Tibial nerve (tissue), 4 donors: ENCODE measurements around the gene NEGR1. TPM values are rescaled to one million over a fixed set of nuclear protein-coding genes. Genes with fewer than 3 reads are reported as not detected.

Experiments
- DNase-seq, 2 donors: peaks; one replicate each; pipeline ENCODE4 v3.0.0-alpha.2; 2019; ENCODE audit warnings: low spot score in 2 of 2
- H3K27ac ChIP-seq, 4 donors: fragments of 200-600 bp; sonication (generic) in 3 of 4; one replicate each; pipeline ENCODE4 v1.5.1; 2017 to 2019; ENCODE audit warnings: mild to moderate bottlenecking in 1 of 4
- H3K27me3 ChIP-seq, 2 donors: fragments of 200-600 bp; sonication (generic) in 1 of 2; one replicate each; pipeline versions ENCODE4 v1.5.1 to v1.6.0; 2017 to 2019
- H3K36me3 ChIP-seq, 3 donors: fragments of 200-600 bp; sonication (generic); one replicate each; pipeline ENCODE4 v1.5.1; 2018 to 2019
- H3K4me1 ChIP-seq, 4 donors: fragments of 200-600 bp; sonication (generic) in 3 of 4; one replicate each; pipeline ENCODE4 v1.5.1; 2017 to 2019
- H3K4me3 ChIP-seq, 4 donors: fragments of 200-600 bp; sonication (generic) in 3 of 4; one replicate each; pipeline ENCODE4 v1.5.1; 2017 to 2019; ENCODE audit warnings: mild to moderate bottlenecking in 1 of 4, moderate library complexity in 1 of 4
- H3K9me3 ChIP-seq, 4 donors: fragments of 200-600 bp; sonication (generic) in 3 of 4; one replicate each; pipeline ENCODE4 v1.5.1; 2017 to 2019
- EP300 ChIP-seq, 2 donors: sonication (generic); formaldehyde crosslinking; IDR thresholded peaks; one replicate each; pipeline ENCODE4 v1.6.1; 2017; ENCODE audit warnings: antibody characterized with exemption in 2 of 2, mild to moderate bottlenecking in 1 of 2
- POLR2A ChIP-seq, 2 donors: fragments of 450-650 bp; IDR thresholded peaks; one replicate each; pipeline ENCODE4 v1.6.1; 2017; ENCODE audit warnings: antibody characterized with exemption in 2 of 2, mild to moderate bottlenecking in 2 of 2, moderate library complexity in 2 of 2
- WGBS, 2 donors: methylation state at CpG; one replicate each; pipeline ENCODE4 v1.1.5; 2018; 5-methylcytosine and 5-hydroxymethylcytosine counted together
- total RNA-seq, 4 donors: library from RNA; depleted of rRNA; stranded (reverse); fragments of >200 nt; gene quantifications; one replicate each; pipeline ENCODE4 v1.1.0, GENCODE V29; 2016
- TF ChIP-seq, protein P1 (sequence below), 5 experiments: fragments of 200-600 bp in 3 of 5; fragments of 450-650 bp in 2 of 5; sonication (generic) in 3 of 5; IDR thresholded peaks; one replicate each; pipeline ENCODE4 v1.5.1; 2016 to 2019; ENCODE audit warnings: antibody characterized with exemption in 5 of 5, mild to moderate bottlenecking in 3 of 5, moderate library complexity in 2 of 5

The NEGR1 gene
- total RNA-seq, 4 donors from 2014 or later = 46.0 to 58.2 (median 52.4) TPM

- Histone ChIP-seq H3K4me1 (no peaks in the 10 kb centered on the region), H3K27ac (no peak overlapping the region), H3K4me3 (no peak overlapping the region), H3K9me3 (no peaks in the 10 kb centered on the region), H3K36me3 (no peaks in the 10 kb centered on the region), H3K27me3 (no peaks in the 10 kb centered on the region)
- TF ChIP-seq POLR2A (IDR thresholded peaks at IDR 0.05) = no peak
- no peak for TF ChIP-seq EP300 (IDR thresholded peaks at IDR 0.05)
- TF ChIP-seq, protein P1, sequence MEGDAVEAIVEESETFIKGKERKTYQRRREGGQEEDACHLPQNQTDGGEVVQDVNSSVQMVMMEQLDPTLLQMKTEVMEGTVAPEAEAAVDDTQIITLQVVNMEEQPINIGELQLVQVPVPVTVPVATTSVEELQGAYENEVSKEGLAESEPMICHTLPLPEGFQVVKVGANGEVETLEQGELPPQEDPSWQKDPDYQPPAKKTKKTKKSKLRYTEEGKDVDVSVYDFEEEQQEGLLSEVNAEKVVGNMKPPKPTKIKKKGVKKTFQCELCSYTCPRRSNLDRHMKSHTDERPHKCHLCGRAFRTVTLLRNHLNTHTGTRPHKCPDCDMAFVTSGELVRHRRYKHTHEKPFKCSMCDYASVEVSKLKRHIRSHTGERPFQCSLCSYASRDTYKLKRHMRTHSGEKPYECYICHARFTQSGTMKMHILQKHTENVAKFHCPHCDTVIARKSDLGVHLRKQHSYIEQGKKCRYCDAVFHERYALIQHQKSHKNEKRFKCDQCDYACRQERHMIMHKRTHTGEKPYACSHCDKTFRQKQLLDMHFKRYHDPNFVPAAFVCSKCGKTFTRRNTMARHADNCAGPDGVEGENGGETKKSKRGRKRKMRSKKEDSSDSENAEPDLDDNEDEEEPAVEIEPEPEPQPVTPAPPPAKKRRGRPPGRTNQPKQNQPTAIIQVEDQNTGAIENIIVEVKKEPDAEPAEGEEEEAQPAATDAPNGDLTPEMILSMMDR (IDR thresholded peaks at IDR 0.05) = no peak
- no peak for DNase-seq
Measured at GRCh38 chr1:71511505-71511904, 770.8 kb downstream of the NEGR1 start.

DNA sequence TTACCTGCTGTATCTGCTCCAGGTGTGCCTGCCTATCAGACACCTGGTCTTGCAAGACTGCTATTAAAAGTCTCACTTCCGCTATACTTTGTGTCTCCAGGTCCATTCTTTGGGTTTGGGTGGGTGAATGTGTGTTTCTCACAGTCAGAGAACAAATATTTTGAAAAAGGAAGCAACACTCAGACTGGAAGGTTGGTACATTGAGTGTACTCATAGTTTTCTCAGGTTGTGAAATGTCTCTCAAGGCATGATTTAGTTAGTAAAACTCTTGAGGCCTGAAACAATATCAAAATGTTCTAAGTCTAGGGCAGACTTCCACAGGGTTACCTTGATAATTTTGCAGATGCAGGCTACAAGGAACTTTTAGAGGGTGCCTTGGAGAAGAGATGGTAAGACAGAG lies 771.6 kb downstream of the NEGR1 start:
- H3K9me3 ChIP-seq = no peaks in the 10 kb centered on the region
- H3K27ac ChIP-seq = no peak overlapping the region
- no peaks in the 10 kb centered on the region for H3K36me3 ChIP-seq
- H3K4me3 ChIP-seq = no peak overlapping the region
- WGBS, 2 donors = 89 to 100% methylated on average over 1 of the region's 1 CpG
- no peak for TF ChIP-seq POLR2A (IDR thresholded peaks at IDR 0.05)
- no peak for TF ChIP-seq EP300 (IDR thresholded peaks at IDR 0.05)
- TF ChIP-seq, protein P1 (IDR thresholded peaks at IDR 0.05) = no peak
- H3K27me3 ChIP-seq = no peaks in the 10 kb centered on the region
- H3K4me1 ChIP-seq = no peaks in the 10 kb centered on the region
- DNase-seq = no peak

DNA sequence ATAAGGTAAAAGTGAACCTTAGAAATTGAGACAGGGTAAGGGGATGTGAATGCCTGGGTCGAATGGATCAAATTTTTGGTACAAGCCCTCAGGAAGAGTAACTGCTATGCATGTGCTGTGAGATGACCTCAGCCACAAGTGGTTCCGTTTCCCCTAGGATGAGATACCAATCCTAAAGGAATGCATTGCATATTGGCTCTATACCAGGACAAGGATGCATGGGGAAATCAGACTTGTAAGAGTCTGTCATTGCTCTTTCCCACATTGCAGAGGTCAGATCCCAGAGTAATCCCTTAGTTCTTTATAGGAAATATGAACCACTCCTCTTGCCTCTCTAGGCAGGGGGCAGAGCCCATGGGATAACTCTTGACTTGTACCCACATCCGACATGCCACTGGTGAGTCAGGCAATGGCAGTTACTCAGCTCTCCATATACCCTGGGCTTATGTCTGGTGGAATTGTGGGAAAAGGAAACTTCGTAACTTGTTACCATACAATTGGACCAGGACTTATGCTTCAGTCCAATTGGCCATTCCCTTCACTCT lies 773.2 kb downstream of the NEGR1 start:
- Histone ChIP-seq H3K4me1 (no peaks in the 10 kb centered on the region), H3K4me3 (no peak overlapping the region), H3K9me3 (no peaks in the 10 kb centered on the region), H3K27ac (no peak overlapping the region), H3K36me3 (no peaks in the 10 kb centered on the region), H3K27me3 (no peaks in the 10 kb centered on the region)
- TF ChIP-seq EP300 (IDR thresholded peaks at IDR 0.05) (no peak), POLR2A (IDR thresholded peaks at IDR 0.05) (no peak)
- TF ChIP-seq, protein P1 (IDR thresholded peaks at IDR 0.05) = no peak
- 89 to 91% methylated on average over 4 of the region's 4 CpGs for WGBS, 2 donors
- DNase-seq = no peak

- H3K36me3 ChIP-seq = no peaks in the 10 kb centered on the region
- TF ChIP-seq POLR2A (IDR thresholded peaks at IDR 0.05) (no peak), EP300 (IDR thresholded peaks at IDR 0.05) (no peak)
- TF ChIP-seq, protein P1 (IDR thresholded peaks at IDR 0.05) = no peak
- no peak for DNase-seq
- H3K27ac ChIP-seq = no peak overlapping the region
- 67 to 71% methylated on average over 6 of the region's 6 CpGs for whole genome bisulfite sequencing, 2 donors
- H3K27me3 ChIP-seq = no peaks in the 10 kb centered on the region
- no peak overlapping the region for H3K4me3 ChIP-seq
- no peaks in the 10 kb centered on the region for H3K9me3 ChIP-seq
- no peaks in the 10 kb centered on the region for H3K4me1 ChIP-seq
Measured at GRCh38 chr1:71502006-71502405, 780.3 kb downstream of the NEGR1 start.

GRCh38 chr1:71498542-71498941 lies 783.8 kb downstream of the NEGR1 start:
- TF ChIP-seq, protein P1 (IDR thresholded peaks at IDR 0.05) = no peak
- TF ChIP-seq POLR2A (IDR thresholded peaks at IDR 0.05) (no peak), EP300 (IDR thresholded peaks at IDR 0.05) (no peak)
- Histone ChIP-seq H3K9me3 (no peaks in the 10 kb centered on the region), H3K36me3 (no peaks in the 10 kb centered on the region), H3K27ac (no peak overlapping the region), H3K27me3 (no peaks in the 10 kb centered on the region), H3K4me1 (no peaks in the 10 kb centered on the region), H3K4me3 (no peak overlapping the region)
- DNase-seq = no peak
